Fibroblast of the aortic adventitia (primary cell): ENCODE data around the gene MAPK4. TPM values are rescaled to one million over a fixed set of nuclear protein-coding genes. Genes with fewer than 3 reads are reported as not detected.

ENCODE experiments used
- DNase-seq: peaks from one replicate; pipeline ENCODE4 v3.0.0-alpha.2; 2010; ENCODE audit warnings: low read depth
- H3K4me3 ChIP-seq: 2 replicates; pipeline ENCODE4 v1.5.1; 2011; ENCODE audit warnings: low read depth, mild to moderate bottlenecking, control low read depth, low read length, moderate library complexity
- total RNA-seq: library from RNA; depleted of rRNA; stranded (reverse); fragments of >200 nt; gene quantifications from 2 replicates; pipeline ENCODE4 v1.2.3, GENCODE V29; 2012; ENCODE audit warnings: low replicate concordance
- TF ChIP-seq, protein P1 (sequence below): IDR thresholded peaks from 2 replicates; pipeline ENCODE4 v1.5.1; 2011; ENCODE audit warnings: mild to moderate bottlenecking, low read length, control low read depth, inconsistent platforms; ENCODE audit not compliant: insufficient read depth

Gene MAPK4
- total RNA-seq, 1 donor: under 0.01 TPM

DNA sequence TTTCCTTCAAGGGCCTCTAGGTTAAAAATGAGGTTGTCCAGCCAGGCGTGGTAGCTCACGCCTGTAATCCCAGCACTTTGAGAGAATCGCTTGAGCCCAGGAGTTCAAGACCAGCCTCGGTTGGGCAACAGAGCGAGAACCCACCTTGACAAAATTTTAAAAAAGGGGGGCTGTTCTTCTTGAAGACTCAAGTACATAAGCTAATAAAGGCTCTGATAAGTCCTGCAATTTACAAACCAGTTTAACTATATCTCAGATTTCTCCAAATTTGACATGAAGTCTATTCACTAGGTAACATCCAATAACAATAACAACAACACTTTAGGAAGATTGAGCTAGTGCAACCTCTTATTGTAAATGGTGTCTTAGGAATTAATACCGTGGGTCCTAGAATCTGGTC is 129.7 kb downstream of the MAPK4 start:
- TF ChIP-seq, protein P1, sequence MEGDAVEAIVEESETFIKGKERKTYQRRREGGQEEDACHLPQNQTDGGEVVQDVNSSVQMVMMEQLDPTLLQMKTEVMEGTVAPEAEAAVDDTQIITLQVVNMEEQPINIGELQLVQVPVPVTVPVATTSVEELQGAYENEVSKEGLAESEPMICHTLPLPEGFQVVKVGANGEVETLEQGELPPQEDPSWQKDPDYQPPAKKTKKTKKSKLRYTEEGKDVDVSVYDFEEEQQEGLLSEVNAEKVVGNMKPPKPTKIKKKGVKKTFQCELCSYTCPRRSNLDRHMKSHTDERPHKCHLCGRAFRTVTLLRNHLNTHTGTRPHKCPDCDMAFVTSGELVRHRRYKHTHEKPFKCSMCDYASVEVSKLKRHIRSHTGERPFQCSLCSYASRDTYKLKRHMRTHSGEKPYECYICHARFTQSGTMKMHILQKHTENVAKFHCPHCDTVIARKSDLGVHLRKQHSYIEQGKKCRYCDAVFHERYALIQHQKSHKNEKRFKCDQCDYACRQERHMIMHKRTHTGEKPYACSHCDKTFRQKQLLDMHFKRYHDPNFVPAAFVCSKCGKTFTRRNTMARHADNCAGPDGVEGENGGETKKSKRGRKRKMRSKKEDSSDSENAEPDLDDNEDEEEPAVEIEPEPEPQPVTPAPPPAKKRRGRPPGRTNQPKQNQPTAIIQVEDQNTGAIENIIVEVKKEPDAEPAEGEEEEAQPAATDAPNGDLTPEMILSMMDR: no peak
- no peak overlapping the region for H3K4me3 ChIP-seq
- no peak for DNase-seq

DNA sequence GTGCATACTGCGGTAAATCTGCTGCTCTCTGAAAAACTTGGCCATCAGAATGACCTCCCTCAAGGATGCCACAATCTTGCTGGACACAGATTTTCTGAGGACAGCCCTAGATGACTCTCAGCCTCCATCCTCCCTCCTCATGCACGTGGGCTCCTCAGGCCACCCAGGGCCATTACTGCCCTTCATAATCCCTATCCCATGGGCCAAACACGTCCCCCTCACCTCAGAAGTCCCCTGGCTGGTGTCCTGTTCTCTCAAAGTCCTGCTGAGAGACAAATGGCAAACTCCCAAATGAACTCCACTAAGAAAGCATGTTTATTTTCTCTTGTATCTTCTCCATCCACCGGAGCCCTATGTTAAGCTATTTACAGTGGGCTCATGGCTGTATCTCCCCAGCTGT is 134.3 kb downstream of the MAPK4 start:
- no peak overlapping the region for H3K4me3 ChIP-seq
- TF ChIP-seq, protein P1: no peak
- no peak for DNase-seq

DNA sequence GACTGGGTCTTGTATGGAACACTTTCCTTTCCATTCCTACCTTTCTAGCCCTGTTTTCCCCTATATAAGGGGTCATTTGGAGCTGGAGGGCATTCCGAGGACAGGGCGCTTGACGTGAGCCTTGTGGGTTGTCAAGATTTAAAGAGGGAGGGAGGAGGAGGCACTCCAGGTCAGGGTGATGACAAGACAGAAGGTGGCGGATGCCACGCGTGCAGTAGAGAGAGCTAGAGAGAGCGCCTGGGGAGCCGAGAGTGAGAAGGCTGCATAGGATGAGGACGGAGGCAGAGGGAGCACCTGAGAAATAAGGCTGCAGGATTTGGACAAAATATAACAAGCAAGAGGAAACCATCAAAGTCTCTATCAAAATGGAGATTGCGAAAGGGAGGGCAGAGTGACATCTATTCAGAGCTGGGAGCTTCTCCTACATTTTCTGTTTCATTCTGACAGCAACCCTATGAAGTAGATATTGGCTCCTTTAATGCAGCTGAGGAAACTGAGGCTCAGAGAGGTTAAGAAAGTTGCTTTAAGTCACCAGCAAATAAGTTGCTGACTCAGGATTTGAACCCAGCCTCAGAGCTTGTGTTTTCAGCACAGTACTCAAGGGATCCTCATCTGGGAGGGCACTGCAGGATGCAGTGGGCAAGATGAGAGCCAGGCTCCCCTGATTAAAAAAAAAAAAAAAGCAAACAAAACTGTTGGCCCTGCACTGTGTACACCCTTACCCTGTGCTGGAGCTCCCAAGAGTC is 135.7 kb downstream of the MAPK4 start:
- TF ChIP-seq, protein P1: no peak
- H3K4me3 ChIP-seq: no peak overlapping the region
- no peak for DNase-seq

DNA sequence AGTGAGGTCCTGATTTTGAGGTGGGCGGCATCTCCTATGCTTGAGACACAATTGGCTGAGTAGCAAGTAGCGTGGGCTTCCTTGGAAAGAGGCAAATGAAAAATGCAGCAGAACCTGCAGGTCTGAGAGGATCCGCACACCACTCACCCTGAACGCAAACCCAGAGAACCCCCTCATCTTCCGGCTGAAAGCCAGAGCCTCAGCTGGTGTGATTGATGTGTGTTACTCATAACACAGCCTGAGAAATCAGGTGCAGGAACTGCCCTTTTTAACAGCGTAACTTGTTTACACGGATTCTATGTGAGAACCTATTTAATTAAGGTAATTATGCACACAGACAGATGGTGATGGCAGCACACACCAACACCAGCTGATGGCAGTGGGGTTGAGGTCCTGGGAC is 136.5 kb downstream of the MAPK4 start:
- TF ChIP-seq, protein P1: no peak

DNA sequence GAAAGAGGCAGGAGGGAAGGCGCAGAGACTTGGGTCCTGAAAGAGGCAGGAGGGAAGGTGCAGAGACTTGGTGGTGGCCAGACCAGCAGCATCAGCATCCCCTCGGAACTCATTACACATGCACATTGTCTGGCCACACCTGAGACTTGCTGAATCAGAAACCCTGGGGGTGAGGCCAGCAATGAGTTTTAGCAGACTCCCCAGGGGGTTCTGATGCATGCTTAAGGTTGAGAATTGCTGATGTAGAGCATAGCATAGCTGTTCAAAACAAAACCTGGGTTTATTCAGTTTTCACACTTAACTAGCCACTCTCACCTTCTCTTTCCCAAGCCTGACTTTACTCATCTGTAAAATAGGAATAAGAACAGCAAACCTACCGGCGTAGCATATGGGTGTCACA is 137.0 kb downstream of the MAPK4 start:
- no peak for DNase-seq
- TF ChIP-seq, protein P1: no peak
- H3K4me3 ChIP-seq: no peak overlapping the region

More for the DNA sequence above, 136.5 kb downstream of the MAPK4 start:
- DNase-seq: no peak
- H3K4me3 ChIP-seq: no peak overlapping the region

- no peak for DNase-seq
- TF ChIP-seq, protein P1: no peak
- no peak overlapping the region for H3K4me3 ChIP-seq
Observed at GRCh38 chr18:50697509-50697908, 137.6 kb downstream of the MAPK4 start.
